SK-N-SH (cell line): ENCODE data around the gene LRRC26. TPM values are rescaled to one million over a fixed set of nuclear protein-coding genes. Genes with fewer than 3 reads are reported as not detected.

Experiments used
- CTCF ChIA-PET: fragments of 300-600, 350-600 bp; formaldehyde crosslinking; extraction: SDS; loops from one replicate; lab custom pipeline; 2021; lab: Yijun Ruan, JAX
- POLR2A ChIA-PET: fragments of 350-600 bp; sonication (Branson Sonifier 250); formaldehyde crosslinking; extraction: SDS; loops from one replicate; lab custom pipeline; 2020; ENCODE audit warnings: antibody characterized with exemption, inconsistent platforms; lab: Yijun Ruan, JAX
- DNase-seq: peaks from one replicate; pipeline ENCODE4 v3.0.0; 2012
- H2AFZ ChIP-seq: fragments of 200-600 bp; sonication (generic); 2 replicates; pipeline ENCODE4 v1.8.1; 2016; ENCODE audit warnings: antibody characterized with exemption, mild to moderate bottlenecking, low read depth
- H3F3A ChIP-seq: fragments of 200-600 bp; sonication (generic); replicated peaks from 2 replicates; pipeline ENCODE3; 2016; ENCODE audit warnings: antibody characterized with exemption, mild to moderate bottlenecking; ENCODE audit not compliant: insufficient read depth
- H3K27ac ChIP-seq, 2 experiments: fragments of 200-500 bp in 1 of 2; fragments of 200-600 bp in 1 of 2; sonication (Bioruptor generic) in 1 of 2; sonication (generic), shearing (Covaris generic) in 1 of 2; 2 replicates each; pipeline versions ENCODE4 v1.5.1 to v1.6.1; 2014 to 2016; ENCODE audit warnings: low read depth in 2 of 2, inconsistent platforms in 1 of 2, low read length in 1 of 2, mild to moderate bottlenecking in 1 of 2, mixed read lengths in 1 of 2
- H3K27me3 ChIP-seq: fragments of 200-600 bp; sonication (generic), shearing (Covaris generic); 2 replicates; pipeline ENCODE4 v1.6.1; 2016; ENCODE audit warnings: mixed run types; ENCODE audit not compliant: insufficient read depth
- H3K36me3 ChIP-seq, 2 experiments: fragments of 200-500 bp in 1 of 2; fragments of 200-600 bp in 1 of 2; sonication (Bioruptor generic) in 1 of 2; sonication (generic) in 1 of 2; replicated peaks in 1 of 2; 2 replicates each; pipeline versions ENCODE3 to v1.5.1; 2014 to 2016; ENCODE audit warnings: low read length in 1 of 2, mild to moderate bottlenecking in 1 of 2; ENCODE audit not compliant: insufficient read depth in 2 of 2, control insufficient read depth in 1 of 2
- H3K4me1 ChIP-seq, 2 experiments: fragments of 200-500 bp in 1 of 2; fragments of 200-600 bp in 1 of 2; sonication (Bioruptor generic) in 1 of 2; sonication (generic), shearing (Covaris generic) in 1 of 2; 2 replicates each; pipeline versions ENCODE4 v1.5.1 to v1.6.1; 2014 to 2016; ENCODE audit warnings: low read depth in 1 of 2, low read length in 1 of 2, mixed run types in 1 of 2; ENCODE audit not compliant: insufficient read depth in 2 of 2, control insufficient read depth in 1 of 2
- H3K4me2 ChIP-seq: fragments of 200-600 bp; sonication (generic), shearing (Covaris generic); 2 replicates; pipeline ENCODE4 v1.6.1; 2017; ENCODE audit warnings: mixed run types
- H3K4me3 ChIP-seq, 2 experiments: fragments of 200-500 bp in 1 of 2; fragments of 200-600 bp in 1 of 2; sonication (Bioruptor generic) in 1 of 2; sonication (generic), shearing (Covaris generic) in 1 of 2; 2 replicates each; pipeline versions ENCODE4 v1.5.1 to v1.8.1; 2014 to 2016; ENCODE audit warnings: low read depth in 2 of 2, inconsistent platforms in 1 of 2, low read length in 1 of 2, mild to moderate bottlenecking in 1 of 2, mixed read lengths in 1 of 2, moderate library complexity in 1 of 2
- H3K79me2 ChIP-seq: fragments of 200-600 bp; sonication (generic); 2 replicates; pipeline ENCODE4 v1.8.1; 2017; ENCODE audit warnings: mild to moderate bottlenecking; ENCODE audit not compliant: insufficient read depth
- H3K9ac ChIP-seq: fragments of 200-600 bp; sonication (generic); 2 replicates; pipeline ENCODE4 v1.6.1; 2017; ENCODE audit warnings: mixed run types
- H3K9me2 ChIP-seq: fragments of 200-600 bp; sonication (generic); 2 replicates; pipeline ENCODE4 v1.6.1; 2017; ENCODE audit warnings: mixed run types
- H3K9me3 ChIP-seq: fragments of 200-600 bp; sonication (generic); 2 replicates; pipeline ENCODE4 v1.6.1; 2017; ENCODE audit warnings: mixed run types, mild to moderate bottlenecking, moderate library complexity
- H4K20me1 ChIP-seq: fragments of 200-600 bp; sonication (generic); 2 replicates; pipeline ENCODE4 v1.6.1; 2017; ENCODE audit warnings: mild to moderate bottlenecking, mixed run types; ENCODE audit not compliant: insufficient read depth
- CHD2 ChIP-seq: fragments of 150-350 bp; IDR thresholded peaks from 2 replicates; pipeline ENCODE4 v1.6.1; 2018; ENCODE audit warnings: low read length; ENCODE audit not compliant: partially characterized antibody
- EP300 ChIP-seq, 2 experiments: IDR thresholded peaks; 2 replicates each; pipeline versions ENCODE4 v1.4.0 to v1.6.1; 2012; ENCODE audit warnings: borderline replicate concordance in 1 of 2, low read depth in 1 of 2, low read length in 1 of 2
- FOXJ3 ChIP-seq: sonication (generic); formaldehyde crosslinking; IDR thresholded peaks from 2 replicates; pipeline ENCODE4 v1.5.1; 2020; ENCODE audit warnings: mild to moderate bottlenecking, missing genetic modification reagents
- GATA2 ChIP-seq: sonication (generic); formaldehyde crosslinking; IDR thresholded peaks from 2 replicates; pipeline ENCODE4 v1.5.0; 2020; ENCODE audit warnings: mild to moderate bottlenecking, missing genetic modification reagents
- MEF2A ChIP-seq: IDR thresholded peaks from 2 replicates; pipeline ENCODE4 v1.4.0; 2012; ENCODE audit warnings: low read depth, borderline replicate concordance
- MXI1 ChIP-seq: IDR thresholded peaks from 2 replicates; pipeline ENCODE4 v1.6.1; 2012; ENCODE audit warnings: mild to moderate bottlenecking, low read depth, low read length, improper control_type of control experiment
- NFIC ChIP-seq: IDR thresholded peaks from 2 replicates; pipeline ENCODE4 v1.4.0; 2012; ENCODE audit warnings: borderline replicate concordance
- RAD21 ChIP-seq: IDR thresholded peaks from 2 replicates; pipeline ENCODE4 v1.6.1; 2012; ENCODE audit warnings: mild to moderate bottlenecking, low read length
- RCOR1 ChIP-seq: fragments of 150-350 bp; IDR thresholded peaks from 2 replicates; pipeline ENCODE4 v1.6.1; 2017; ENCODE audit warnings: antibody characterized with exemption, low read length
- SIN3A ChIP-seq: IDR thresholded peaks from 2 replicates; pipeline ENCODE4 v1.6.1; 2012; ENCODE audit warnings: low read depth, mild to moderate bottlenecking, low read length, moderate library complexity, borderline replicate concordance
- TCF12 ChIP-seq: IDR thresholded peaks from 2 replicates; pipeline ENCODE4 v1.4.0; 2012
- YY1 ChIP-seq: IDR thresholded peaks from 2 replicates; pipeline ENCODE4 v1.4.0; 2012; ENCODE audit warnings: low read depth, mild to moderate bottlenecking
- WGBS: methylation state at CpG from one replicate; pipeline ENCODE4 v1.1.6; 2017; ENCODE audit warnings: low lambda C conversion rate; 5-methylcytosine and 5-hydroxymethylcytosine counted together
- polyA plus RNA-seq, 3 experiments: library from polyadenylated mRNA; depleted of rRNA; stranded (reverse); fragments of >200 nt; gene quantifications; 2 replicates each; pipeline ENCODE4 v1.2.3, GENCODE V29; 2012
- TF ChIP-seq, protein P1 (sequence below): fragments of 150-350 bp; IDR thresholded peaks from 2 replicates; pipeline ENCODE4 v1.6.1; 2017; ENCODE audit warnings: antibody characterized with exemption, low read length, low read depth, borderline replicate concordance
- TF ChIP-seq, protein P2 (sequence below): fragments of 150-350 bp; IDR thresholded peaks from 2 replicates; pipeline ENCODE4 v1.6.1; 2016; ENCODE audit warnings: mild to moderate bottlenecking, low read depth, low read length
- TF ChIP-seq, protein P3 (sequence below): fragments of 200-600 bp; sonication (generic); IDR thresholded peaks from 2 replicates; pipeline ENCODE4 v1.6.1; 2017; ENCODE audit warnings: antibody characterized with exemption, mild to moderate bottlenecking, moderate library complexity

Gene LRRC26
- polyA plus RNA-seq, 1 of the 3 experiments (the other 2 are of a cell fraction) = not detected

DNA sequence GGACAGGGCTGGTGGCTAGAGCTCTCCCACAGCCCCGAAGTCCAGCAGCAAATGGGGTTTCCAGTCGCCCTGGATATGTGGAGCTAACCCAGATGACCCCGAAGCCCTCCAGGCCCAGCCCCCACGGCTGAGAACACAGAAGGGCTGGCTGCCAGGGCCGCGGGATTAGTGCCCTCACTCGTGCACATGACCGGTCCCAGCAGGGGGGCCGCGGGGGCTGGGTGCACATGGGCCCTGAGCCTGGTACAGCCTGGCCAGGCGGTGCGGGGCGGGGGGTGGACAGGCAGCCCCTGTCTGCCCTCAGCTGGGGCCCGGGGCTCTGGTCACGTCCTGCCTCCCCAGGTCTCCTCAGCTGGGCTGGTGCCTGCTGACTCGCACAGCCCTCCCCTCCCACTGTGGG lies 24.5 kb upstream of the LRRC26 start:
- Histone ChIP-seq H3K9ac (no peak overlapping the region), H3K27ac (no peak overlapping the region), H3K79me2 (peaks cover 73% of the 10 kb centered on the region), H3K9me2 (no peaks in the 10 kb centered on the region), H3F3A (peaks cover 8% of the 10 kb centered on the region), H3K9me3 (no peaks in the 10 kb centered on the region), H3K4me3 (no peak overlapping the region), H3K27me3 (no peaks in the 10 kb centered on the region), H3K4me2 (no peak overlapping the region), H4K20me1 (peaks cover 67% of the 10 kb centered on the region), H2AFZ (no peak overlapping the region), H3K4me1 (peaks cover 15 to 26% of the 10 kb centered on the region in 2 experiments), H3K36me3 (peaks cover 3 to 21% of the 10 kb centered on the region in 2 experiments)
- TF ChIP-seq, protein P1, sequence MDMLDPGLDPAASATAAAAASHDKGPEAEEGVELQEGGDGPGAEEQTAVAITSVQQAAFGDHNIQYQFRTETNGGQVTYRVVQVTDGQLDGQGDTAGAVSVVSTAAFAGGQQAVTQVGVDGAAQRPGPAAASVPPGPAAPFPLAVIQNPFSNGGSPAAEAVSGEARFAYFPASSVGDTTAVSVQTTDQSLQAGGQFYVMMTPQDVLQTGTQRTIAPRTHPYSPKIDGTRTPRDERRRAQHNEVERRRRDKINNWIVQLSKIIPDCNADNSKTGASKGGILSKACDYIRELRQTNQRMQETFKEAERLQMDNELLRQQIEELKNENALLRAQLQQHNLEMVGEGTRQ = no peak
- TF ChIP-seq CHD2 (no peak), TCF12 (no peak), SIN3A (no peak), YY1 (no peak), EP300 (IDR thresholded peaks at IDR 0.05; ENCODE audit: borderline replicate concordance in 1 of 2, low read depth in 1 of 2, low read length in 1 of 2) (no peak), RAD21 (no peak), MEF2A (no peak), NFIC (no peak), GATA2 (CRISPR knock-in tag) (no peak), FOXJ3 (CRISPR knock-in tag) (no peak), MXI1 (no peak), RCOR1 (no peak)
- TF ChIP-seq, protein P2, sequence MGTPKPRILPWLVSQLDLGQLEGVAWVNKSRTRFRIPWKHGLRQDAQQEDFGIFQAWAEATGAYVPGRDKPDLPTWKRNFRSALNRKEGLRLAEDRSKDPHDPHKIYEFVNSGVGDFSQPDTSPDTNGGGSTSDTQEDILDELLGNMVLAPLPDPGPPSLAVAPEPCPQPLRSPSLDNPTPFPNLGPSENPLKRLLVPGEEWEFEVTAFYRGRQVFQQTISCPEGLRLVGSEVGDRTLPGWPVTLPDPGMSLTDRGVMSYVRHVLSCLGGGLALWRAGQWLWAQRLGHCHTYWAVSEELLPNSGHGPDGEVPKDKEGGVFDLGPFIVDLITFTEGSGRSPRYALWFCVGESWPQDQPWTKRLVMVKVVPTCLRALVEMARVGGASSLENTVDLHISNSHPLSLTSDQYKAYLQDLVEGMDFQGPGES = no peak
- TF ChIP-seq, protein P3, sequence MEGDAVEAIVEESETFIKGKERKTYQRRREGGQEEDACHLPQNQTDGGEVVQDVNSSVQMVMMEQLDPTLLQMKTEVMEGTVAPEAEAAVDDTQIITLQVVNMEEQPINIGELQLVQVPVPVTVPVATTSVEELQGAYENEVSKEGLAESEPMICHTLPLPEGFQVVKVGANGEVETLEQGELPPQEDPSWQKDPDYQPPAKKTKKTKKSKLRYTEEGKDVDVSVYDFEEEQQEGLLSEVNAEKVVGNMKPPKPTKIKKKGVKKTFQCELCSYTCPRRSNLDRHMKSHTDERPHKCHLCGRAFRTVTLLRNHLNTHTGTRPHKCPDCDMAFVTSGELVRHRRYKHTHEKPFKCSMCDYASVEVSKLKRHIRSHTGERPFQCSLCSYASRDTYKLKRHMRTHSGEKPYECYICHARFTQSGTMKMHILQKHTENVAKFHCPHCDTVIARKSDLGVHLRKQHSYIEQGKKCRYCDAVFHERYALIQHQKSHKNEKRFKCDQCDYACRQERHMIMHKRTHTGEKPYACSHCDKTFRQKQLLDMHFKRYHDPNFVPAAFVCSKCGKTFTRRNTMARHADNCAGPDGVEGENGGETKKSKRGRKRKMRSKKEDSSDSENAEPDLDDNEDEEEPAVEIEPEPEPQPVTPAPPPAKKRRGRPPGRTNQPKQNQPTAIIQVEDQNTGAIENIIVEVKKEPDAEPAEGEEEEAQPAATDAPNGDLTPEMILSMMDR = no peak
- CTCF ChIA-PET = interaction anchor here (1.3 to 2.0 kb wide), 4 partner anchors 28 to 165 kb away, joined by 3 to 9 read pairs (median 4); partner anchors contain the start of genes NPDC1 and RNF224
- POLR2A ChIA-PET = interaction anchor here (1.4 kb wide), 1 partner anchor 65 kb away, joined by 3 read pairs; no protein-coding TSS in a partner anchor
- WGBS = 77% methylated on average over 9 of the region's 16 CpGs
- no peak for DNase-seq
